NK-92 (cell line): ENCODE measurements around the gene CHRDL1.

Experiments
- DNase-seq: peaks from one replicate; lab custom pipeline; 2025; ENCODE audit not compliant: unreplicated experiment; lab: John Stamatoyannopoulos, UW

CHRDL1 gene

GRCh38 chrX:110743679-110744340 lies 51.8 kb downstream of the CHRDL1 start:
- DNase-seq = no peak

- no peak for DNase-seq
Observed at GRCh38 chrX:110741213-110741796, 54.3 kb downstream of the CHRDL1 start.

- no peak for DNase-seq
Observed at GRCh38 chrX:110734894-110735541, 60.6 kb downstream of the CHRDL1 start.

GRCh38 chrX:110734271-110734670 lies 61.3 kb downstream of the CHRDL1 start:
- no peak for DNase-seq

DNA sequence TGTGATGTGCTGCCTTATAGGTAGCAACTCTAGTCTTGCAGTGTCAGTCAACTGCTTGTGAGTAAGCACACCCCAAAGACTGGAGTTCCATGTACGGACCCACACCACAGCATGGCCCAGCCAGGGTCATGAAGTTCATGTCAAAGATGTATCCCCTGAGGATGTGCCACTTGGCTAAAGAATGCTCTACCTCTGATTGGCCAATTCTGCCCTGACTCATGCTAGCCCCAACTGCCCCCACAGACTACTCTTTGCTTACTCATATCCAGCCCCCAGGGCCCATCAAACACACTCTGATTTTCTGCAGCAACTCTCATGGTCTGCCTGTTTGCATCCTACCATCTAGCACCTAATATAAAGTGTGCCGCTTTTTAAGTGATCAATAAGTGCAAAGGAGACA lies 62.5 kb downstream of the CHRDL1 start:
- no peak for DNase-seq

GRCh38 chrX:110732266-110732665 lies 63.4 kb downstream of the CHRDL1 start:
- DNase-seq = no peak

DNA sequence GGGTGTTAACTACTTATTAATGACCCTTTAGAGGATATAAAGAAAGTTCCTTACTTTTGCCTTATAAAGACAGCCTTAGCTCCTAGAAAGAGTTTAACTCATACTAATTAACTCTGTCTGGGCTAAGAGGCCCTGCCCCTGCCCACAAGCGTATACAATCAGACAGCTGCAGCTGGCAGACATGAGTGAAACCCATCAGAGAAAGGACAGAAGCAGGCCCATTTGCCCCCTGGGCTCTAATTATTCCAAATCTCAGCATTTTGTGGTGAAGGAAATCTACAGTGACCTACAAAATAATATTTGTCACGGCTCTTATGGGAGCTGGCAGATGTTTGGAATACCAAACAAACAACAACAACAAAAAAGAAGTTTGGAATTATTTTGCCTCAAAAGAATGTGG lies 71.8 kb downstream of the CHRDL1 start:
- no peak for DNase-seq

DNA sequence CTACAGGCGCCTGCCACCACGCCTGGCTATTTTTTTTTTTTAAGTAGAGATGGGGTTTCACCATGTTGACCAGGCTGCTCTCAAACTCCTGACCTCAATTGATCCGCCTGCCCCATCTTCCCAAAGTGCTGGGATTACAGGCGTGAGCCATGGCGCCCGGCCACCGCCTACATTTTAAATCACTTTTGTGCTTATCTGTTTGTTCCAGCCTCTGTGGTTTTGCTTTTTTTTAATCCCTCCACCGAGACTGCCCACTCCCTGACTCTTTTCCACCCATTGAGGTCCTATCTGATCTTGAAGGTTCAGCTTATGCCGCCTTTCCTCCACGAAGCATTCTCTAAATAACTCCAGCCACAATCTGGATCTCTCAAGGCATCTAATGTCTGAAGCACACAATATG lies 73.5 kb downstream of the CHRDL1 start:
- no peak for DNase-seq

DNA sequence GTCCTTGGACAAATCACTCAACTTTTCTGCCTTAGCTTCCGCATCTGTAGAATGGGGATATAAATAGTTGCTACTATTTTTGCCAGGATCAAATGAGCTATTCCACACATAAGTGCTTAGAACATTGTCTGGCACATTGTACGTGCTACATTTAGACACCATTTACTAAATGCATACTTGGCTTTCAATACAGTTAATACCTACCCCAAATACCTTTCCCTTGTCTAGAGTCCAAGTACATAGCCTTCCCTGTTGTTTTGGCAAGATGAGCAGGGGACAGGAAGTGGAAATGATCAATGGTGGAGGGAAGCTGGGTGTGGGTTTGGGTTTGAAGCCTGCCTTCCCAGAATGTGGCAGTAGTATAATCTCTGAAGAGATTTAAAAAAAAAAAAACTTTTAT lies 82.0 kb downstream of the CHRDL1 start:
- DNase-seq = no peak

- no peak for DNase-seq
Observed at GRCh38 chrX:110706446-110706845, 89.2 kb downstream of the CHRDL1 start.

GRCh38 chrX:110703641-110704040 lies 92.0 kb downstream of the CHRDL1 start:
- no peak for DNase-seq

DNA sequence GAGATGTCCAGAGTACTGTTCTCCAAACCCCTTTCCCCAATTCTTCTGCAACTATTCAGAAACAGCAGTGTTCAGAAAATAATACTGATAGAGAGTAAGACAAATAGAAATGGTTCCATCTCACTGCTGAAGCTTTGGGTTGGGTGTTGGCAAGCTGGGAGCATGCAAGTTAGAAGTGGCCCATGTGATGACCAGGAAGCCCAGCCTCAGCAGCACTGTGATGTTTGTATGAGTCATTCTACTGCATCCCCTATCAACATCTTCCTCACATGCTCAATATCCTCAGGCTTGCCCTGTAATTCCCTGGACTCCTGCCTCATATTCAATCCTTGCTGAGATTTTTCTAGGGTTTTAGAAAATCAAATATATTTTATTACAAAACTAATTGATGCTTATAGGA lies 96.5 kb downstream of the CHRDL1 start:
- DNase-seq = no peak

DNA sequence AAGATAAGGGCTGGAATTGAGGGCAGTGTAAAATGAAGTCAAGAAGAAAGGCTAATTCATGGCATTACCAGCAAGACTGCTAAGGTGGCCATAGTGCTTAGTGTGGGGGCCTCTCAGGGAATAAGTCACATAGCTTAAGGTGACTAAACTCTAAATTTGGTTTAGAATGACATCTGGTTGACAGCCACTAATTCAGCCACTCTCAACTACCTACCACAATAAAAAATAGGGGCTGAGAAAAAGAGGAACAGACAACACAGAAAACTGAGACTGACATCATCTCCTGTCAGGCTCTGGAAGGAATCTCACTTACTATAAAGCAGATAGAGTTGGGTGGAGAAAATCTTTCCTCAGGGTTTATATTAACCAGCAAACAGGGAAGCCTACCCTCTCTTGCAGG lies 96.9 kb downstream of the CHRDL1 start:
- no peak for DNase-seq

DNA sequence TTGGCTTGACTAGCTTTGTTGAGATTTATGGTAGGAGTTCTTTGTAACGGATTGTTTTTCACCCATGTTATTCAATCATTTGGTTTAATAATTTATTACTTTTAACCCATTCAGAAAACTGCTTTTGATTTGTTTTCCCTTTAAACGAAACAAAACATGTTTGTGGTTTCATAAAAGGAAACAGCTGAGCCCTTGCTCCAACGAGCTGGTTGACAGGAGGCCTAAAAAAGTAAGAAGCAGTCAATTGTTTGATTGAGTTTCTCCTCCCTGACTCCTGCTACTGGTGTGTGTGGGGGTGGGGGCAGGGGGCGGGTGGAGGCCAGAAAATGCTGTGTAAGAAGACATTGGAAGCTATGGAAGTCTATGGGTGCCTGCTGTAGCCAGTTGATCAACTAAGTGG lies 102.8 kb downstream of the CHRDL1 start:
- DNase-seq = no peak

- DNase-seq = no peak
Observed at GRCh38 chrX:110691446-110691845, 104.2 kb downstream of the CHRDL1 start.

DNA sequence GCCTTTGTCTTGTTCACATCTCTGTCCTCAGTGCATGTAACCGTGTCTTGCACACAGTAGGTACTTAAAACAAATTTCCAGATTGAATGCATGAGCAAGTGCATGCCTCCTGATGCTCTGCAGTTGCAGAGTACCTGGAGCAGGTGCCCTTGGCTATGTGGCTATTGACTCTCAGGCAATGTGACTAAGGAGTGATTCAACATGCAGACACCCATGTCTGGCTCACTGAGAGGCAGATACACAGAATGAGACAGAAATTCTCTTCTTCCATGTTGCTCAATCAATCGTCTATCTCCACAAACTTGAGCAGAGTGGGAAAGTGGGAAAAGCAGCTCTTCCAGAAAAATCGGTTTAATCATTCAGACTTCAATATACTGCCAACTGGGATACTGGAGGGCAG lies 111.0 kb downstream of the CHRDL1 start:
- no peak for DNase-seq

- DNase-seq = no peak
Observed at GRCh38 chrX:110683925-110684324, 111.7 kb downstream of the CHRDL1 start.

GRCh38 chrX:110678591-110678990 lies 117.0 kb downstream of the CHRDL1 start:
- no peak for DNase-seq

GRCh38 chrX:110675886-110676285 lies 119.7 kb downstream of the CHRDL1 start:
- no peak for DNase-seq

DNA sequence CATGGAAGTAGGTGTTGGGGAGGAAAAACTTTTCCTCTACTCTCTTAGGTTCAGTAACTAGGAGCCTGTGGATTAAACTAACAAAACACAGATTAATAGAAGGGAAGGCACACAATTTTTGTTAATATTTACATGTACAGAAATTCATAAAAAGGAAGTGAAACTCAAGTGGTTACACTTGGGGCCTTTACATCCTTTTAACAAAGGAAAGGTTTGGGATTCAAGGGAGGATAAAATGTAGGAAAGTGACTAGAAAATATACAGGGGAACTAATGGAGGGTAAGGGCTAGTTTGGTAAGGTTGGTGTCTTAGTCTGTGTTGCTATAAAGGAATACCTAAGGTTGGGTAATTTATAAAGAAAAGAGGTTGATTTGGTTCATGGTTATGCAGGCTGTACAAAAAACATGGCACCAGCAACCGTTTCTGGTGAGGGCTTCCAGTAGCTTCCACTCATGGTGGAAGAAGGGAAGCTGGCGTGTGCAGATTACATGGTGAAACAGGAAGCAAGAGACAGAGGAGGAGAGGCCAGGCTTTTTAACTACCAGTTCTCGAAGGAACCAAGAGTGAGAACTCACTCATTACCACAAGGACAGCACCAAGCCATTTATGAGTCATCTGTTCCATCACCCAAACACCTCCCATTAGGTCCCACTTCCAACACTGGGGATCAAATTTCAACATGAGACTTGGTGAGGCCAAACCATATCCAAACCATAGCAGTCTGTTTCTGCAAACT lies 124.4 kb downstream of the CHRDL1 start:
- DNase-seq = no peak

- no peak for DNase-seq
Observed at GRCh38 chrX:110669572-110669971, 126.0 kb downstream of the CHRDL1 start.

DNA sequence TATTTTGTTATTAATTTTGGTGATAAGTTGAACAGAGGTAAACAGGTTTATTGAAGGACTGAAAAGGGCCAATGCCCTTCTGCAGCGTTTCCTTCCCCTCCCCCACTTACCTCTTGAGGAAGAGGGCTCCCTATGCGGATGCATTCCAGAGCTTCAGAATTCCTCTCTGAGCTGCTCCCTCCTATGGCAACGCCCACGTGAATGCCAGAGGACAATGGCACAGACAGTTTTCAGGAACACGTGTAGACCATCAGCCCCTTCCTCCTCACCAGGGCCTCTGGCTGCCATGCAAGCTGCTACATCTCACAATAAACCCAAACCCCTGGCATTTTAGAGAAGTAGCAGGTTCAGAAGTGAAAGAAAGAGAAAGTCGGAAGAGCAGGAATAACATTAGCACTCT lies 127.9 kb downstream of the CHRDL1 start:
- DNase-seq = no peak
